Measurements from ENCODE around the gene CSRNP3.

DNA sequence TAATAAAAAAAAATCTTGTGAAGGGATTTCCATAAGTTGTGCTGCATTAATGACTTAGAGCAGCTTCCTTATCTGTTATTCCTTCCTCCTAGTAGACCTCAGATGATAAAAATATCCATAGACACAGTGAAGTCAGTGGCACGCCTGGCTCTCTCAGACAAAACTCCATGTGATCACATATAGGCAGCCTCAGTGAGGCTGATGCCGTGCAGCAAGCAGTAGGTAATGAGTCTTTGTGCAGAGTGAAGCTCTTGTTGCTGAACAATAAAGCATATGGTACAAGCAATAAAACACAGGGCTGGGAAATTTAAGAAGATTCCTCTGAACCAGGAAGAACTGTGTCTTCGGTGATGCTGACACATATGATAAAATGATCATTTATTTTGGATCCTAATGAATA, 102.7 kb downstream of the CSRNP3 start:
- TF ChIP-seq, protein P1, sequence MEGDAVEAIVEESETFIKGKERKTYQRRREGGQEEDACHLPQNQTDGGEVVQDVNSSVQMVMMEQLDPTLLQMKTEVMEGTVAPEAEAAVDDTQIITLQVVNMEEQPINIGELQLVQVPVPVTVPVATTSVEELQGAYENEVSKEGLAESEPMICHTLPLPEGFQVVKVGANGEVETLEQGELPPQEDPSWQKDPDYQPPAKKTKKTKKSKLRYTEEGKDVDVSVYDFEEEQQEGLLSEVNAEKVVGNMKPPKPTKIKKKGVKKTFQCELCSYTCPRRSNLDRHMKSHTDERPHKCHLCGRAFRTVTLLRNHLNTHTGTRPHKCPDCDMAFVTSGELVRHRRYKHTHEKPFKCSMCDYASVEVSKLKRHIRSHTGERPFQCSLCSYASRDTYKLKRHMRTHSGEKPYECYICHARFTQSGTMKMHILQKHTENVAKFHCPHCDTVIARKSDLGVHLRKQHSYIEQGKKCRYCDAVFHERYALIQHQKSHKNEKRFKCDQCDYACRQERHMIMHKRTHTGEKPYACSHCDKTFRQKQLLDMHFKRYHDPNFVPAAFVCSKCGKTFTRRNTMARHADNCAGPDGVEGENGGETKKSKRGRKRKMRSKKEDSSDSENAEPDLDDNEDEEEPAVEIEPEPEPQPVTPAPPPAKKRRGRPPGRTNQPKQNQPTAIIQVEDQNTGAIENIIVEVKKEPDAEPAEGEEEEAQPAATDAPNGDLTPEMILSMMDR (IDR thresholded peaks at IDR 0.05; ENCODE audit: low read length): no peak
- TF ChIP-seq EZH2 (IDR thresholded peaks at IDR 0.05; ENCODE audit: borderline replicate concordance, low read length): no peak

All from OCI-LY1 (cell line).